HUES6 (cell line): ENCODE data around the gene TET2.

Experiments used
- H3K27ac ChIP-seq: 2 replicates; pipeline ENCODE4 v1.7.0; 2013; ENCODE audit warnings: low read depth, mild to moderate bottlenecking, low read length, inconsistent platforms
- H3K27me3 ChIP-seq: 2 replicates; pipeline ENCODE4 v1.6.1; 2013; ENCODE audit warnings: low read length; ENCODE audit not compliant: control insufficient read depth, insufficient read depth
- H3K36me3 ChIP-seq: 2 replicates; pipeline ENCODE4 v1.6.1; 2013; ENCODE audit warnings: low read length; ENCODE audit not compliant: control insufficient read depth, insufficient read depth
- H3K4me1 ChIP-seq: 2 replicates; pipeline ENCODE4 v1.6.1; 2013; ENCODE audit warnings: low read length; ENCODE audit not compliant: control insufficient read depth, insufficient read depth
- H3K4me3 ChIP-seq: 2 replicates; pipeline ENCODE4 v1.5.1; 2013; ENCODE audit warnings: low read depth, low read length
- H3K9ac ChIP-seq: one replicate; pipeline ENCODE4 v1.6.1; 2013; ENCODE audit warnings: mild to moderate bottlenecking, low read length
- H3K9me3 ChIP-seq: 2 replicates; pipeline ENCODE4 v1.6.1; 2013; ENCODE audit warnings: low read depth, low read length; ENCODE audit not compliant: control insufficient read depth, insufficient read depth

Gene TET2

GRCh38 chr4:105206214-105206613 is 59.5 kb downstream of the TET2 start:
- H3K4me3 ChIP-seq: no peak overlapping the region
- H3K27me3 ChIP-seq: no peaks in the 10 kb centered on the region
- H3K27ac ChIP-seq: no peak overlapping the region
- no peaks in the 10 kb centered on the region for H3K9me3 ChIP-seq
- H3K9ac ChIP-seq: no peak overlapping the region
- H3K36me3 ChIP-seq: no peaks in the 10 kb centered on the region
- peaks cover 10% of the 10 kb centered on the region; the same call in 1 of the 2 replicates for H3K4me1 ChIP-seq

- Histone ChIP-seq H3K4me1 (peaks cover 10% of the 10 kb centered on the region; the same call in 1 of the 2 replicates), H3K9me3 (no peaks in the 10 kb centered on the region), H3K27ac (no peak overlapping the region), H3K4me3 (no peak overlapping the region), H3K9ac (no peak overlapping the region), H3K27me3 (no peaks in the 10 kb centered on the region), H3K36me3 (no peaks in the 10 kb centered on the region)
These were observed 60.7 kb downstream of the TET2 start for GRCh38 chr4:105207386-105207785.

DNA sequence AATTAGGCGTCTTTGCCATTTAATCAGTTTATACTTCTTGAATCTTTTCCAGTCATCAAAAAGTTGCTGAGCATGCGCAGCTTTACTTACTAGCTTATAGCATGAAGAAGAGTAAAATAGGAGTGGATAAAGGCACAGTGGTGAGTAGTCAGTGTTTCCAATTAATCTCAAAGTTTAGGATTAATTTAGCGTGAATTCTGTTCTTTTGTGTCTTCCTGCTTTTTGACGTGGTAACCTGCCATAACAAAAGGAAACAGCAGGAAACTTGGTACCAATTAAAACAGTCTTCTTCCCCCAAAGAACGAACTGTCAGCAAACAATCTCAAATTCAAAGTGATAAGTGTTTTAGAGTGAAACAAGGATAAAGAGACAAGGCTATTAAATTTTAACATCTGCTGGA is 61.9 kb downstream of the TET2 start:
- Histone ChIP-seq H3K4me3 (no peak overlapping the region), H3K4me1 (peaks cover 10% of the 10 kb centered on the region; the same call in 1 of the 2 replicates), H3K27me3 (no peaks in the 10 kb centered on the region)

GRCh38 chr4:105210916-105211315 is 64.2 kb downstream of the TET2 start:
- Histone ChIP-seq H3K9me3 (no peaks in the 10 kb centered on the region), H3K36me3 (no peaks in the 10 kb centered on the region), H3K4me3 (no peak overlapping the region), H3K27me3 (no peaks in the 10 kb centered on the region), H3K9ac (no peak overlapping the region), H3K4me1 (peaks cover 10% of the 10 kb centered on the region; the same call in 1 of the 2 replicates), H3K27ac (no peak overlapping the region)

More for the DNA sequence above, 61.9 kb downstream of the TET2 start:
- Histone ChIP-seq H3K9ac (no peak overlapping the region), H3K36me3 (no peaks in the 10 kb centered on the region), H3K9me3 (no peaks in the 10 kb centered on the region), H3K27ac (no peak overlapping the region)

GRCh38 chr4:105215609-105216313 is 69.1 kb downstream of the TET2 start:
- H3K36me3 ChIP-seq: no peaks in the 10 kb centered on the region
- no peak overlapping the region for H3K9ac ChIP-seq

GRCh38 chr4:105225500-105225899 is 78.8 kb downstream of the TET2 start:
- H3K27me3 ChIP-seq: no peaks in the 10 kb centered on the region
- no peaks in the 10 kb centered on the region for H3K36me3 ChIP-seq
- H3K9ac ChIP-seq: no peak overlapping the region
- H3K4me3 ChIP-seq: no peak overlapping the region
- H3K27ac ChIP-seq: no peak overlapping the region
- H3K9me3 ChIP-seq: no peaks in the 10 kb centered on the region
- no peaks in the 10 kb centered on the region; the same call in 1 of the 2 replicates for H3K4me1 ChIP-seq

More at GRCh38 chr4:105215609-105216313, 69.1 kb downstream of the TET2 start:
- Histone ChIP-seq H3K4me1 (no peaks in the 10 kb centered on the region), H3K9me3 (no peaks in the 10 kb centered on the region), H3K27ac (no peak overlapping the region), H3K4me3 (no peak overlapping the region), H3K27me3 (no peaks in the 10 kb centered on the region)

- Histone ChIP-seq H3K4me3 (no peak overlapping the region), H3K9me3 (no peaks in the 10 kb centered on the region), H3K27me3 (no peaks in the 10 kb centered on the region), H3K27ac (no peak overlapping the region), H3K9ac (no peak overlapping the region), H3K36me3 (no peaks in the 10 kb centered on the region), H3K4me1 (no peaks in the 10 kb centered on the region; the same call in 1 of the 2 replicates)
These were observed 80.4 kb downstream of the TET2 start for GRCh38 chr4:105227054-105227453.

DNA sequence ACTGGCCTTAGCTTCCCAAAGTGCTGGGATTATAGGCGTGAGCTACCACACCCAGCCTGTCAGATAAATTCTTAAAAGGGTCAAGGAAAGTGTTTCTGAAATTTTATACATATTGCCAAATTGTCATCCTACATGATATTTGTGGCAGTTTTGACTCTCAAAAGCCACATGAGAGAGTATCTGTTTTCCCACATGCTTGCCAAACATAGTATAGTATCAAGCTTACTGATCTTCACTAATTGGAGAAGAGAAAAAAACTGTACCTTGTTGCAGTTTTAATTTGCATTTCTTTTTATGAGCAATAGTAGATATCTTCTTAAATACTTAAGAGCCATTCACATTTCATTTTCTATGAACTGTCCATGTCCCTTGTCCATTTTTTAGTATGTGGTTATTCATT is 83.6 kb downstream of the TET2 start:
- H3K9me3 ChIP-seq: no peaks in the 10 kb centered on the region
- no peak overlapping the region for H3K9ac ChIP-seq
- peaks cover 7% of the 10 kb centered on the region for H3K4me1 ChIP-seq
- no peaks in the 10 kb centered on the region for H3K27me3 ChIP-seq
- no peak overlapping the region for H3K27ac ChIP-seq
- no peak overlapping the region for H3K4me3 ChIP-seq
- no peaks in the 10 kb centered on the region for H3K36me3 ChIP-seq

DNA sequence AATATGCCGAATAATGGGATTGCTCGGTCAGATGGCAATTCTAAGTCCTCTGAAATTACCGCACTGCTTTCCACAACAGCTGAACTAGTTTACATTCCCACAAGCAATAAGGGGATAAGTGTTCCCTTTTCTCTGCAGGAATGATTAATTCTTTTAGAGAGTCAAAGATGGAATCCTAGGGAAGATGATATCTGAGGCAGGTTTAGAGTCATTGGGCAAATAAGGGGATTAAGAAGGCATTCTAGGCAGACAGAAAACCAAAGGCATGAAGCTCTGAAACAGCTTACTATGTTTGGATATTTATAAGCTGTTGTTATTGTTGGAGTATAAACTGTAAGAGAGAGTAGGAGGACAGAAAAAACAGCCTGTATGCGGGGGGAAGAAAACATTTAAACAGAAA is 85.7 kb downstream of the TET2 start:
- Histone ChIP-seq H3K4me3 (no peak overlapping the region), H3K36me3 (no peaks in the 10 kb centered on the region), H3K27me3 (no peaks in the 10 kb centered on the region), H3K9me3 (no peaks in the 10 kb centered on the region), H3K27ac (no peak overlapping the region), H3K4me1 (peaks cover 7% of the 10 kb centered on the region), H3K9ac (no peak overlapping the region)

DNA sequence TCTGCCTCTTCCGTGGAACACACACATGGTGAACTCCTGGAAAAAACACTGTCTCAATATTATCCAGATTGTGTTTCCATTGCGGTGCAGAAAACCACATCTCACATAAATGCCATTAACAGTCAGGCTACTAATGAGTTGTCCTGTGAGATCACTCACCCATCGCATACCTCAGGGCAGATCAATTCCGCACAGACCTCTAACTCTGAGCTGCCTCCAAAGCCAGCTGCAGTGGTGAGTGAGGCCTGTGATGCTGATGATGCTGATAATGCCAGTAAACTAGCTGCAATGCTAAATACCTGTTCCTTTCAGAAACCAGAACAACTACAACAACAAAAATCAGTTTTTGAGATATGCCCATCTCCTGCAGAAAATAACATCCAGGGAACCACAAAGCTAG is 87.9 kb downstream of the TET2 start:
- Histone ChIP-seq H3K27me3 (no peaks in the 10 kb centered on the region), H3K4me1 (peaks cover 7% of the 10 kb centered on the region), H3K4me3 (no peak overlapping the region)

DNA sequence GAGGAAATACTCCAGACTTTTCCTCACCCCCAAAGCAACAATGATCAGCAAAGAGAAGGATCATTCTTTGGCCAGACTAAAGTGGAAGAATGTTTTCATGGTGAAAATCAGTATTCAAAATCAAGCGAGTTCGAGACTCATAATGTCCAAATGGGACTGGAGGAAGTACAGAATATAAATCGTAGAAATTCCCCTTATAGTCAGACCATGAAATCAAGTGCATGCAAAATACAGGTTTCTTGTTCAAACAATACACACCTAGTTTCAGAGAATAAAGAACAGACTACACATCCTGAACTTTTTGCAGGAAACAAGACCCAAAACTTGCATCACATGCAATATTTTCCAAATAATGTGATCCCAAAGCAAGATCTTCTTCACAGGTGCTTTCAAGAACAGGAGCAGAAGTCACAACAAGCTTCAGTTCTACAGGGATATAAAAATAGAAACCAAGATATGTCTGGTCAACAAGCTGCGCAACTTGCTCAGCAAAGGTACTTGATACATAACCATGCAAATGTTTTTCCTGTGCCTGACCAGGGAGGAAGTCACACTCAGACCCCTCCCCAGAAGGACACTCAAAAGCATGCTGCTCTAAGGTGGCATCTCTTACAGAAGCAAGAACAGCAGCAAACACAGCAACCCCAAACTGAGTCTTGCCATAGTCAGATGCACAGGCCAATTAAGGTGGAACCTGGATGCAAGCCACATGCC is 89.7 kb downstream of the TET2 start:
- no peaks in the 10 kb centered on the region for H3K27me3 ChIP-seq
- no peak overlapping the region for H3K9ac ChIP-seq
- no peaks in the 10 kb centered on the region for H3K36me3 ChIP-seq
- H3K27ac ChIP-seq: no peak overlapping the region
- no peaks in the 10 kb centered on the region for H3K9me3 ChIP-seq
- peaks cover 7% of the 10 kb centered on the region for H3K4me1 ChIP-seq
- no peak overlapping the region for H3K4me3 ChIP-seq

More for the DNA sequence above, 87.9 kb downstream of the TET2 start:
- Histone ChIP-seq H3K27ac (no peak overlapping the region), H3K36me3 (no peaks in the 10 kb centered on the region), H3K9ac (no peak overlapping the region), H3K9me3 (no peaks in the 10 kb centered on the region)
